ENCODE data around the gene COX5A.
A peak's percentile ranks its signal among the peaks of the same experiment; 100 is the strongest.

DNA sequence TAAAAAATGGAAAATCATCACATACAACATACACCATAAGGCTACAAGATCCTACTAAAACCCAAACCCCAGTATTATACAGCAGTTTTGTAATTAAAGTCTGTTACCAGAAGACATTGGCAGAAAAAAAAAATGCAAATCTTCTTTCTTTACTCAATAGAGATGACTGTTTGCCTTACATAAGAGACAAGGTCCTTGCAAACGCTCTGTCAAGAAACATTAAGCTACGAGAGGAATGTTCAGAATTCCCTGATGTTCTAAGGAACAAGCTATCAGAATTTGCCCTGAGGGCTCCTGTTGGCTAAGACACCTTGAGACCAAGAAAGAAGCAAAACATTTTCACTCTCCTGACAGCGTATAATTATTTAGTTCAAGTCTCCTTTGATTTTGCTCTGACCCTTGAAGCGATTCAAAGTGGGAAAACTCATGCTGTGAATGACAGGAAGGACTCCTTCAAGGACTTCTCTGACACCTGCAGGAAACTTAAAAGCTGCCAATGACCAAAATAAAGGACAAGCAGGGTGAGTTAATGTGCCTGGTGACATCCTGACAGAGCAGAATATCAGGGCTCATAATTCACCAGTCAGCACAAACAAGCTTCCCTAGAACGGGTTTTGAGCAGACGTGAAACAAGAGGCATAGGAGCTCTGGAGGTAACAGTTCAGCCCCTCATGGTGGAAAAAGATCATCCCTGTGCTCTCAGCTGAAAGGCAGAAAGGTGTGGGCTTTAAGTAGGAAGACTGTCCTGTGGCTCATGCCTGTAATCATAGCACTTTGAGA is 67.2 kb downstream of the COX5A start:
- TF ChIP-seq, protein P1, sequence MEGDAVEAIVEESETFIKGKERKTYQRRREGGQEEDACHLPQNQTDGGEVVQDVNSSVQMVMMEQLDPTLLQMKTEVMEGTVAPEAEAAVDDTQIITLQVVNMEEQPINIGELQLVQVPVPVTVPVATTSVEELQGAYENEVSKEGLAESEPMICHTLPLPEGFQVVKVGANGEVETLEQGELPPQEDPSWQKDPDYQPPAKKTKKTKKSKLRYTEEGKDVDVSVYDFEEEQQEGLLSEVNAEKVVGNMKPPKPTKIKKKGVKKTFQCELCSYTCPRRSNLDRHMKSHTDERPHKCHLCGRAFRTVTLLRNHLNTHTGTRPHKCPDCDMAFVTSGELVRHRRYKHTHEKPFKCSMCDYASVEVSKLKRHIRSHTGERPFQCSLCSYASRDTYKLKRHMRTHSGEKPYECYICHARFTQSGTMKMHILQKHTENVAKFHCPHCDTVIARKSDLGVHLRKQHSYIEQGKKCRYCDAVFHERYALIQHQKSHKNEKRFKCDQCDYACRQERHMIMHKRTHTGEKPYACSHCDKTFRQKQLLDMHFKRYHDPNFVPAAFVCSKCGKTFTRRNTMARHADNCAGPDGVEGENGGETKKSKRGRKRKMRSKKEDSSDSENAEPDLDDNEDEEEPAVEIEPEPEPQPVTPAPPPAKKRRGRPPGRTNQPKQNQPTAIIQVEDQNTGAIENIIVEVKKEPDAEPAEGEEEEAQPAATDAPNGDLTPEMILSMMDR (IDR thresholded peaks at IDR 0.05), result no peak
- TF ChIP-seq POLR2A (IDR thresholded peaks at IDR 0.05; ENCODE audit: low read depth), result no peak
- no peak for TF ChIP-seq EP300 (IDR thresholded peaks at IDR 0.05)
- peak in 1 of 2 donors; percentile 27 for TF ChIP-seq POLR2AphosphoS5 (IDR thresholded peaks at IDR 0.05)

All from esophagus muscularis mucosa (tissue), 4 donors.